K562 (cell line): ENCODE data around the gene RTL10. TPM values are rescaled to one million over a fixed set of nuclear protein-coding genes. Genes with fewer than 3 reads are reported as not detected.

ENCODE experiments used
- CUX1 ChIP-seq: fragments of 200-800 bp; sonication (Bioruptor generic); IDR thresholded peaks from 2 replicates; pipeline ENCODE4 v1.6.1; 2016; ENCODE audit warnings: missing genetic modification characterization, missing compliant biosample characterization
- HOMEZ ChIP-seq: fragments of 250-450 bp; sonication (Bioruptor Pico); IDR thresholded peaks from 2 replicates; pipeline ENCODE4 v1.4.0; 2020; ENCODE audit warnings: mild to moderate bottlenecking, moderate library complexity
- NR3C1 ChIP-seq: sonication (generic); formaldehyde crosslinking; IDR thresholded peaks from 2 replicates; pipeline ENCODE4 v1.8.1; 2022; ENCODE audit warnings: missing genetic modification reagents
- NUFIP1 ChIP-seq: fragments of 450-650 bp; IDR thresholded peaks from 2 replicates; pipeline ENCODE4 v1.6.1; 2018; ENCODE audit not compliant: partially characterized antibody
- PBX2 ChIP-seq, 2 experiments: IDR thresholded peaks in 1 of 2; conservative IDR thresholded peaks in 1 of 2; 2 replicates each; pipeline ENCODE4 v1.6.1; 2016; ENCODE audit warnings: low read depth in 2 of 2, mild to moderate bottlenecking in 1 of 2, missing compliant biosample characterization in 1 of 2, missing genetic modification characterization in 1 of 2, moderate library complexity in 1 of 2
- PRPF4 ChIP-seq: fragments of 200-400 bp; formaldehyde crosslinking; IDR thresholded peaks from one replicate; pipeline ENCODE4 v1.6.1; 2017; ENCODE audit warnings: low read length, low read depth, mild to moderate bottlenecking; ENCODE audit not compliant: insufficient read depth, poor library complexity, severe bottlenecking
- RBBP5 ChIP-seq: fragments of 200-600 bp; sonication (generic); IDR thresholded peaks from 2 replicates; pipeline ENCODE4 v1.6.1; 2012; ENCODE audit warnings: borderline replicate concordance, mild to moderate bottlenecking, low read length, control low read depth, inconsistent platforms; ENCODE audit not compliant: insufficient read depth, poor library complexity, severe bottlenecking
- RBM25 ChIP-seq: fragments of 200-400 bp; formaldehyde crosslinking; IDR thresholded peaks from 2 replicates; pipeline ENCODE4 v1.6.1; 2018; ENCODE audit warnings: low read length, low read depth, moderate library complexity; ENCODE audit not compliant: severe bottlenecking
- SP1 ChIP-seq: sonication (generic); formaldehyde crosslinking; IDR thresholded peaks from 2 replicates; pipeline ENCODE4 v1.8.1; 2022; ENCODE audit warnings: mild to moderate bottlenecking, missing genetic modification reagents
- TARDBP ChIP-seq: fragments of 450-650 bp; IDR thresholded peaks from 2 replicates; pipeline ENCODE4 v1.6.1; 2016
- TEAD2 ChIP-seq: fragments of 450-650 bp; IDR thresholded peaks from 2 replicates; pipeline ENCODE4 v1.6.1; 2016; ENCODE audit warnings: missing genetic modification characterization, control low read depth, missing compliant biosample characterization
- ZNF184 ChIP-seq: sonication (generic); formaldehyde crosslinking; IDR thresholded peaks from 2 replicates; pipeline ENCODE4 v1.5.0; 2020; ENCODE audit warnings: missing genetic modification reagents
- ZNF347 ChIP-seq: fragments of 450-650 bp; formaldehyde crosslinking; IDR thresholded peaks from 2 replicates; pipeline ENCODE4 v1.4.0; 2020; ENCODE audit warnings: low read depth, mild to moderate bottlenecking, moderate library complexity
- ZNF384 ChIP-seq: IDR thresholded peaks from 2 replicates; pipeline ENCODE4 v1.6.1; 2012; ENCODE audit warnings: low read depth, low read length, improper control_type of control experiment
- ZNF507 ChIP-seq: conservative IDR thresholded peaks from 2 replicates; pipeline ENCODE4 v1.6.1; 2017; ENCODE audit warnings: missing genetic modification characterization, missing compliant biosample characterization
- ZSCAN32 ChIP-seq: fragments of 450-650 bp; formaldehyde crosslinking; IDR thresholded peaks from 2 replicates; pipeline ENCODE4 v1.4.0; 2020; ENCODE audit warnings: mild to moderate bottlenecking, moderate library complexity
- polyA plus RNA-seq, 8 experiments: library from polyadenylated mRNA; depleted of rRNA in 4 of 8; stranded (reverse) in 5 of 8; unstranded in 3 of 8; fragments of >200 nt; fragmentation: Nextera tagmentation in 2 of 8; fragmentation: Illumina TruSeq in 1 of 8; extraction: Ambion mirVana in 2 of 8; extraction: Trizol in 1 of 8; gene quantifications; 2 replicates each; pipeline versions ENCODE4 v1.2.1 to v1.2.3, GENCODE V29; 2011 to 2014; ENCODE audit warnings: inconsistent platforms in 1 of 8, missing spikeins in 1 of 8
- total RNA-seq, 7 experiments: library from RNA; depleted of rRNA in 6 of 7; stranded (reverse); fragments of >200 nt in 6 of 7; fragmentation: Illumina TruSeq in 2 of 7; extraction: Trizol in 2 of 7; gene quantifications; 2 replicates each; pipeline versions ENCODE4 v1.2.1 to v1.2.3, GENCODE V29; 2011 to 2021; ENCODE audit warnings: low replicate concordance in 1 of 7

RTL10 gene
- total and polyA plus RNA-seq, 9 of the 15 experiments (the other 6 are each of a cell fraction or from before 2014, with no cell fraction given): 19.8 to 75.5 (median 32.5) TPM

GRCh38 chr22:19806213-19807160 is 48.2 kb downstream of the RTL10 start (continued):
- no peak for TF ChIP-seq HOMEZ (CRISPR knock-in tag)
- no peak for TF ChIP-seq PRPF4
- no peak for TF ChIP-seq ZNF507
- no peak for TF ChIP-seq CUX1 (CRISPR knock-in tag)
- TF ChIP-seq ZSCAN32 (CRISPR knock-in tag): no peak; the same call in 1 of the 2 replicates
- TF ChIP-seq RBBP5: no peak
- TF ChIP-seq ZNF347: no peak
- peak; percentile 50; the same call in 1 of the 2 replicates for TF ChIP-seq TARDBP
- TF ChIP-seq NUFIP1: no peak
- TF ChIP-seq SP1 (CRISPR knock-in tag): no peak
- TF ChIP-seq RBM25: no peak
- no peak for TF ChIP-seq ZNF384
- no peak for TF ChIP-seq ZNF184 (CRISPR knock-in tag)
- TF ChIP-seq NR3C1 (CRISPR knock-in tag): no peak
- TF ChIP-seq TEAD2 (tag): no peak
- TF ChIP-seq PBX2 (CRISPR knock-in tag; IDR thresholded peaks at IDR 0.05; ENCODE audit: low read depth): peak; percentile 87
- TF ChIP-seq PBX2 (tag; conservative IDR thresholded peaks at IDR 0.05; ENCODE audit: low read depth): peak; percentile 98
